ENCODE data around the gene VSIG1. TPM values are rescaled to one million over a fixed set of nuclear protein-coding genes. Genes with fewer than 3 reads are reported as not detected.

Gene VSIG1
- total RNA-seq, 1 donor from 2014 or later = not detected

DNA sequence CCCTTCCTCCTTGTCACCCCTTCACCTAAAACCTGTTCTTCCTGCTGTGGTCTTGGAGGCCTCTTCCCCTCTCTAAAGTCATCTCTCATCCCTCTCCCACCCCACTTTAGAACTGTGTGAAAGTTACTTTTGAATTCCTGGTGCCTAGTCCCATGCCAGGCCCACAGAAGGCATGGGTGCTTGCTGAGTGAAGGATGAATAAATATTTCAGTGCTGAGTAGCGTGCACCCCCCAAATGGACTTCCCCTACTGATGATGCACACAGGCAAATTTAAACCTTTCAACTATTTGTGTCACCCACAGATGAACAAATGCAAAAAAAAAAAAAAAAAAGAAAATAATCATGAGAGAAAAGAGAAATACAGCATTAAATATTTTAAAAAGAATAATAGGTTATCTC is 26.7 kb downstream of the VSIG1 start:
- DNase-seq = no peak
- TF ChIP-seq, protein P1, sequence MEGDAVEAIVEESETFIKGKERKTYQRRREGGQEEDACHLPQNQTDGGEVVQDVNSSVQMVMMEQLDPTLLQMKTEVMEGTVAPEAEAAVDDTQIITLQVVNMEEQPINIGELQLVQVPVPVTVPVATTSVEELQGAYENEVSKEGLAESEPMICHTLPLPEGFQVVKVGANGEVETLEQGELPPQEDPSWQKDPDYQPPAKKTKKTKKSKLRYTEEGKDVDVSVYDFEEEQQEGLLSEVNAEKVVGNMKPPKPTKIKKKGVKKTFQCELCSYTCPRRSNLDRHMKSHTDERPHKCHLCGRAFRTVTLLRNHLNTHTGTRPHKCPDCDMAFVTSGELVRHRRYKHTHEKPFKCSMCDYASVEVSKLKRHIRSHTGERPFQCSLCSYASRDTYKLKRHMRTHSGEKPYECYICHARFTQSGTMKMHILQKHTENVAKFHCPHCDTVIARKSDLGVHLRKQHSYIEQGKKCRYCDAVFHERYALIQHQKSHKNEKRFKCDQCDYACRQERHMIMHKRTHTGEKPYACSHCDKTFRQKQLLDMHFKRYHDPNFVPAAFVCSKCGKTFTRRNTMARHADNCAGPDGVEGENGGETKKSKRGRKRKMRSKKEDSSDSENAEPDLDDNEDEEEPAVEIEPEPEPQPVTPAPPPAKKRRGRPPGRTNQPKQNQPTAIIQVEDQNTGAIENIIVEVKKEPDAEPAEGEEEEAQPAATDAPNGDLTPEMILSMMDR (IDR thresholded peaks at IDR 0.05; ENCODE audit: partially characterized antibody, unreplicated experiment) = no peak
- no peak overlapping the region for H3K4me3 Mint-ChIP-seq (ENCODE audit: unreplicated experiment)
- H3K27me3 Mint-ChIP-seq (ENCODE audit: unreplicated experiment) = no peaks in the 10 kb centered on the region
- H3K4me1 Mint-ChIP-seq (ENCODE audit: low read depth, unreplicated experiment) = no peaks in the 10 kb centered on the region
- no peaks in the 10 kb centered on the region for H3K9me3 Mint-ChIP-seq (ENCODE audit: unreplicated experiment)
- no peaks in the 10 kb centered on the region for H3K36me3 Mint-ChIP-seq (ENCODE audit: unreplicated experiment)
- no peak overlapping the region for H3K27ac Mint-ChIP-seq (ENCODE audit: unreplicated experiment)

DNA sequence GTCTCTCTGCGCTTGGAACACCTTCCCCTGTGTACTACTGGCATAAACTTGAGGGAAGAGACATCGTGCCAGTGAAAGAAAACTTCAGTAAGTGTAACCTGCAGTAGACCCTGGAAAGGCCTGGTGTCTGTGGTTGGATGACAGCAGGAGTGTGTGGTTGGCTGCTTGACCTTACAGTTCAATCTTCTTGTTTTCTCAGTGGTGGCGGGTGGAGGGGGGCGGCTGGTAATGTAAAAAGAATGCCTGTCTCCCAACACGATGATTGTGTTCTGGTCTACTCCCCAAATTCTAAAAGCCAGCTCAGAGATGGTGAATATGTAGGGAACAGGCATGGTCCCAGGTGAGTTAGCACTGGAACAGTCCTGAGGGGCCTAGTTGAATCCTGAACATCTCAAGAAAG is 27.9 kb downstream of the VSIG1 start:
- DNase-seq = no peak
- no peaks in the 10 kb centered on the region for H3K36me3 Mint-ChIP-seq (ENCODE audit: unreplicated experiment)
- TF ChIP-seq, protein P1 (IDR thresholded peaks at IDR 0.05; ENCODE audit: partially characterized antibody, unreplicated experiment) = no peak
- no peaks in the 10 kb centered on the region for H3K27me3 Mint-ChIP-seq (ENCODE audit: unreplicated experiment)
- no peaks in the 10 kb centered on the region for H3K4me1 Mint-ChIP-seq (ENCODE audit: low read depth, unreplicated experiment)
- no peaks in the 10 kb centered on the region for H3K9me3 Mint-ChIP-seq (ENCODE audit: unreplicated experiment)
- no peak overlapping the region for H3K4me3 Mint-ChIP-seq (ENCODE audit: unreplicated experiment)
- no peak overlapping the region for H3K27ac Mint-ChIP-seq (ENCODE audit: unreplicated experiment)

DNA sequence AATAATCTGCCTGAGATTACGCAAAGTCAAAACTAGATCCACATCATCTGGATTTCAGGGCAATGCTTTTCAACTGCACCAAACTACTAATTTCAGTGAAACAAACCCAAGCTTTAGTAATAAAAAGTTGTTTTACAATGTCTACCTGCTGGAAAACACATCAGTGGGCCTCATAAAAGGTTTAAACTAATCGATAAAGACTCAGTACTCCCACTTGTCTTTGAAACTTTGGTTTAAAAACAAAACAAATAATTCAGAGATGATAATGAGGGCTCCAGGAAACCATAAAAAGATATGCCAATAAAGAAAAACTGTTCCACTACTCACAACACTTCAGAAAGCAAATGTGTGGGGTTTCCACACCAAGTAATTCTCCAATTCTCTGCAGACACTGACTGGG is 36.2 kb downstream of the VSIG1 start:
- H3K9me3 Mint-ChIP-seq (ENCODE audit: unreplicated experiment) = no peaks in the 10 kb centered on the region
- TF ChIP-seq, protein P1 (IDR thresholded peaks at IDR 0.05; ENCODE audit: partially characterized antibody, unreplicated experiment) = no peak
- no peaks in the 10 kb centered on the region for H3K36me3 Mint-ChIP-seq (ENCODE audit: unreplicated experiment)
- no peak overlapping the region for H3K4me3 Mint-ChIP-seq (ENCODE audit: unreplicated experiment)
- H3K27me3 Mint-ChIP-seq (ENCODE audit: unreplicated experiment) = no peaks in the 10 kb centered on the region
- no peak for DNase-seq
- H3K4me1 Mint-ChIP-seq (ENCODE audit: low read depth, unreplicated experiment) = no peaks in the 10 kb centered on the region
- H3K27ac Mint-ChIP-seq (ENCODE audit: unreplicated experiment) = no peak overlapping the region

DNA sequence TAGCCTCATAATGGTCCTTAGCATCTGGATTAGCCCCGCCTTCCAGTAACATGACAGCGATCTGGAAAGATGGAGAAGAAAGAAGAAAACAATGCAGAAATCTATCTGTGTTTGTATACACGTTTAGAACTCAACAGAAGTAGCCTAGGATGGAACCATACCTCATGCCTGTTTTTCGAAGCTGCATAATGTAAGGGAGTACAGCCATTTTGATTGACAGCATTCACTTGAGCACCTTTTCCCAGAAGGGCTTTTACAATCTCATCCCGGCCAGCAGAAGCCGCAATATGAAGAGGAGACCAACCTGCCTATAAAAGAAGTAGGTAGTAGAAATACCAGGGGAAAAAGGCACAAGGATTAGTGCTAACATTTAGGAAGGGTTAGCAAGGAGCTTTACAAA is 42.9 kb downstream of the VSIG1 start:
- no peak overlapping the region for H3K4me3 Mint-ChIP-seq (ENCODE audit: unreplicated experiment)

DNA sequence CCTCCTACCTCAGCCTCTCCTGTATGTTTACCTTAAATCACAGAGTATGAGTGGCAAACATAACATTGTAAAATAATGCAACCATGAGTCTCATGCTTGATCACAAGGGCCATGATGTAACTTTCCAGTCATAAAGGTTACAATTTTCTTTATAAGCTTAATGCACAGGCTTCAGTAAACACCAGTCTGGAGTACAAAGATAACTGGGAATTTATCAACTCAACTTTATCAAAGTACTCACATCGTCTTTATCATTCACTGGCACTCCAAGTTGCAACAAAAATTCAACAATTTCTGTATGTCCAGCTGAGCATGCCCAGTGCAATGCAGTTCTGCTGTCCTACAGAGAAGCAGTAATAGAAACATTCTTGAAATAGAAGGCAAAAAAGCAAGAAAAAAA is 43.6 kb downstream of the VSIG1 start:
- Mint-ChIP-seq H3K4me3 (ENCODE audit: unreplicated experiment) (no peak overlapping the region), H3K27me3 (ENCODE audit: unreplicated experiment) (no peaks in the 10 kb centered on the region), H3K27ac (ENCODE audit: unreplicated experiment) (no peak overlapping the region), H3K9me3 (ENCODE audit: unreplicated experiment) (no peaks in the 10 kb centered on the region), H3K36me3 (ENCODE audit: unreplicated experiment) (no peaks in the 10 kb centered on the region), H3K4me1 (ENCODE audit: low read depth, unreplicated experiment) (no peaks in the 10 kb centered on the region)
- TF ChIP-seq, protein P1 (IDR thresholded peaks at IDR 0.05; ENCODE audit: partially characterized antibody, unreplicated experiment) = no peak
- DNase-seq = no peak

More for the DNA sequence above, 42.9 kb downstream of the VSIG1 start:
- Mint-ChIP-seq H3K27me3 (ENCODE audit: unreplicated experiment) (no peaks in the 10 kb centered on the region), H3K9me3 (ENCODE audit: unreplicated experiment) (no peaks in the 10 kb centered on the region), H3K36me3 (ENCODE audit: unreplicated experiment) (no peaks in the 10 kb centered on the region), H3K27ac (ENCODE audit: unreplicated experiment) (no peak overlapping the region), H3K4me1 (ENCODE audit: low read depth, unreplicated experiment) (no peaks in the 10 kb centered on the region)
- DNase-seq = no peak
- TF ChIP-seq, protein P1 (IDR thresholded peaks at IDR 0.05; ENCODE audit: partially characterized antibody, unreplicated experiment) = no peak
